Panc1 (cell line): ENCODE data around the gene HSD17B2. TPM values are rescaled to one million over a fixed set of nuclear protein-coding genes. Genes with fewer than 3 reads are reported as not detected.

Experiments used
- ATAC-seq: fragments of 200-7000 bp; cut with Tn5 transposase; 2 replicates; pipeline ENCODE4 v1.9.1; 2020; ENCODE audit warnings: mild to moderate bottlenecking, moderate library complexity
- BruUV-seq: library from RNA; stranded (reverse); fragments of 400-500 nt; replicated peaks from 2 replicates; lab custom pipeline; 2021; lab: Mats Ljungman, UMichigan
- CTCF ChIA-PET: fragments of 300-600 bp; sonication (Branson Sonifier 250); formaldehyde crosslinking; loops from one replicate; lab custom pipeline; 2022; ENCODE audit warnings: antibody characterized with exemption; lab: Charles Lee
- POLR2A ChIA-PET: fragments of 300-600 bp; sonication (Branson Sonifier 250); formaldehyde crosslinking; loops from one replicate; lab custom pipeline; 2022; ENCODE audit warnings: antibody characterized with exemption; lab: Charles Lee
- DNase-seq: peaks from one replicate; pipeline ENCODE4 v3.0.0-alpha.2; 2010; ENCODE audit warnings: low read depth, low spot score
- H3K27ac ChIP-seq: 2 replicates; pipeline ENCODE4 v1.5.1; 2011; ENCODE audit warnings: mild to moderate bottlenecking, low read length, inconsistent platforms
- H3K27me3 ChIP-seq: fragments of 200-500 bp; sonication (Bioruptor generic); 2 replicates; pipeline ENCODE4 v1.6.0; 2014; ENCODE audit warnings: low read length, inconsistent platforms; ENCODE audit not compliant: control insufficient read depth, insufficient read depth
- H3K36me3 ChIP-seq: fragments of 200-500 bp; sonication (Bioruptor generic); 2 replicates; pipeline ENCODE4 v1.5.1; 2014; ENCODE audit warnings: inconsistent platforms, mild to moderate bottlenecking, low read length, moderate library complexity; ENCODE audit not compliant: control insufficient read depth, insufficient read depth
- H3K4me1 ChIP-seq: 2 replicates; pipeline ENCODE4 v1.5.1; 2011; ENCODE audit warnings: inconsistent platforms, mild to moderate bottlenecking, low read length, moderate library complexity; ENCODE audit not compliant: control insufficient read depth, insufficient read depth
- H3K4me3 ChIP-seq, 2 experiments: 2 replicates each; pipeline ENCODE4 v1.5.1; 2011 to 2012; ENCODE audit warnings: low read depth in 2 of 2, low read length in 2 of 2, mild to moderate bottlenecking in 2 of 2, inconsistent platforms in 1 of 2, moderate library complexity in 1 of 2
- H3K9me3 ChIP-seq: fragments of 200-500 bp; sonication (Bioruptor generic); 2 replicates; pipeline ENCODE4 v1.5.1; 2014; ENCODE audit warnings: low read depth, mild to moderate bottlenecking, inconsistent platforms, low read length, moderate library complexity; ENCODE audit not compliant: control insufficient read depth, insufficient read depth
- POLR2AphosphoS5 ChIP-seq: IDR thresholded peaks from 2 replicates; pipeline ENCODE4 v1.6.1; 2012; ENCODE audit warnings: mild to moderate bottlenecking, low read depth, low read length, moderate library complexity
- SIN3A ChIP-seq: IDR thresholded peaks from 2 replicates; pipeline ENCODE4 v1.6.1; 2012; ENCODE audit warnings: low read depth, mild to moderate bottlenecking, low read length, moderate library complexity, borderline replicate concordance; ENCODE audit not compliant: insufficient read depth
- TCF7L2 ChIP-seq: IDR thresholded peaks from 2 replicates; pipeline ENCODE4 v1.6.1; 2011; ENCODE audit warnings: mild to moderate bottlenecking, low read depth, low read length, inconsistent platforms
- in situ Hi-C: cut with HindIII; loops from 2 replicates; pipeline ENCODE4 v1.10.0; 2016; ENCODE audit warnings: low sequenced_read_pairs, low pct_unique_long_range_greater_than_20kb
- intact Hi-C: fragments of 100-400 bp; cut with micrococcal nuclease; formaldehyde crosslinking; loops from one replicate; pipeline ENCODE4 v1.10.0; 2022; ENCODE audit not compliant: unreplicated experiment
- total RNA-seq: library from RNA; stranded (reverse); gene quantifications from one replicate; pipeline ENCODE4 v1.2.1, GENCODE V29; 2021; ENCODE audit not compliant: unreplicated experiment
- TF ChIP-seq, protein P1 (sequence below), 2 experiments: IDR thresholded peaks; 2 replicates each; pipeline ENCODE4 v1.6.1; 2011 to 2012; ENCODE audit warnings: low read depth in 2 of 2, control low read depth in 1 of 2, low read length in 1 of 2, mild to moderate bottlenecking in 1 of 2, moderate library complexity in 1 of 2; ENCODE audit not compliant: insufficient read depth in 1 of 2
- TF ChIP-seq, protein P2 (sequence below): fragments of 450-650 bp; IDR thresholded peaks from 2 replicates; pipeline ENCODE4 v1.5.1; 2017; ENCODE audit warnings: mild to moderate bottlenecking

The HSD17B2 gene
- total RNA-seq, 1 experiment from 2014 or later = 0.41 TPM

DNA sequence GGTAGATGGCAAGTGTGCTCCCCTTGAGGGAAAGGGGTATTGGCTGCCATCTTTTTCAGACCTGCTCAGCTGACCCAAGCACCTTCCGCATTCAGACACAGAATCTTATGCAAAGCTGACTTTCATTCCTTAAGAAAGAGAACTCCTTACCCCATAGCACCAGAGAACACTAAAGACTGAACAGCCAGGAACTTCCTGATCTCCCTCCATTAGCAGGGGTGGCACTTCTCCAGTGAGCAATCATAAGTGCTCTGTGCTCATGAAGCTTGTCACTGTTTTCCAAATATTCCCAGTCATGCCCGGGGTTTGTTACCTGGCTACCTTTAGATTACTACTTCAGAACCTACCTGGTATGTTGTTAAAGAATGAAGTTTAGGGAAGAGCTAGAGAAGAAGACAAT, 11.9 kb downstream of the HSD17B2 start:
- Histone ChIP-seq H3K36me3 (no peaks in the 10 kb centered on the region), H3K27me3 (peaks cover 2% of the 10 kb centered on the region; the same call in 1 of the 2 replicates), H3K27ac (no peak overlapping the region), H3K4me1 (no peaks in the 10 kb centered on the region), H3K4me3 (no peak overlapping the region), H3K9me3 (no peaks in the 10 kb centered on the region)
- ATAC-seq = no peak
- no peak for DNase-seq
- intact Hi-C loops = no loop called here
- in situ Hi-C loops = no loop called here
- ChIA-PET POLR2A (no interaction called here), CTCF (no interaction called here)
- TF ChIP-seq SIN3A (no peak), TCF7L2 (no peak)
- TF ChIP-seq, protein P1, sequence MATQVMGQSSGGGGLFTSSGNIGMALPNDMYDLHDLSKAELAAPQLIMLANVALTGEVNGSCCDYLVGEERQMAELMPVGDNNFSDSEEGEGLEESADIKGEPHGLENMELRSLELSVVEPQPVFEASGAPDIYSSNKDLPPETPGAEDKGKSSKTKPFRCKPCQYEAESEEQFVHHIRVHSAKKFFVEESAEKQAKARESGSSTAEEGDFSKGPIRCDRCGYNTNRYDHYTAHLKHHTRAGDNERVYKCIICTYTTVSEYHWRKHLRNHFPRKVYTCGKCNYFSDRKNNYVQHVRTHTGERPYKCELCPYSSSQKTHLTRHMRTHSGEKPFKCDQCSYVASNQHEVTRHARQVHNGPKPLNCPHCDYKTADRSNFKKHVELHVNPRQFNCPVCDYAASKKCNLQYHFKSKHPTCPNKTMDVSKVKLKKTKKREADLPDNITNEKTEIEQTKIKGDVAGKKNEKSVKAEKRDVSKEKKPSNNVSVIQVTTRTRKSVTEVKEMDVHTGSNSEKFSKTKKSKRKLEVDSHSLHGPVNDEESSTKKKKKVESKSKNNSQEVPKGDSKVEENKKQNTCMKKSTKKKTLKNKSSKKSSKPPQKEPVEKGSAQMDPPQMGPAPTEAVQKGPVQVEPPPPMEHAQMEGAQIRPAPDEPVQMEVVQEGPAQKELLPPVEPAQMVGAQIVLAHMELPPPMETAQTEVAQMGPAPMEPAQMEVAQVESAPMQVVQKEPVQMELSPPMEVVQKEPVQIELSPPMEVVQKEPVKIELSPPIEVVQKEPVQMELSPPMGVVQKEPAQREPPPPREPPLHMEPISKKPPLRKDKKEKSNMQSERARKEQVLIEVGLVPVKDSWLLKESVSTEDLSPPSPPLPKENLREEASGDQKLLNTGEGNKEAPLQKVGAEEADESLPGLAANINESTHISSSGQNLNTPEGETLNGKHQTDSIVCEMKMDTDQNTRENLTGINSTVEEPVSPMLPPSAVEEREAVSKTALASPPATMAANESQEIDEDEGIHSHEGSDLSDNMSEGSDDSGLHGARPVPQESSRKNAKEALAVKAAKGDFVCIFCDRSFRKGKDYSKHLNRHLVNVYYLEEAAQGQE (IDR thresholded peaks at IDR 0.05; ENCODE audit: insufficient read depth in 1 of 2, low read depth in 2 of 2, low read length in 1 of 2) = no peak
- no TSS peak for BruUV-seq

DNA sequence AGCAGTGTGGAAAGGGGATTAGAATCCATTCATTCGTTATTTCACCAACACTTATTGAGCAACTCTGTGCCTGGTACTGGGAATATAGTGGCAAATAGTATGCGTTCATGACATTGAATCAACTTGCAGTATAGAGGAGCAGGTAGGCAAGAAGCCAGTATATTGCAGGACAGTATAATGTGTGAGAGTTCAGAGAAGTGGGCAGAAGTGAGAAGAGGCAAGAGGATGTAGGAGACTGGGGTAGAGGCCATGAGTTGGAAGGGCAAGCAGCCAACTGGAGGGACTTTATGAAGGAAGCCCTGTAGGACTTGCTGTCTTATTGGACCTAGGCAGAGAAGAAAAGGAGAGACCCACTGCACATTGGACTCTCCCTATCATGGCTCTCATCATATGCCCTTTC, 12.3 kb downstream of the HSD17B2 start:
- BruUV-seq = no TSS peak
- CTCF ChIA-PET = no interaction called here

More for the DNA sequence above, 12.3 kb downstream of the HSD17B2 start:
- Histone ChIP-seq H3K9me3 (no peaks in the 10 kb centered on the region), H3K36me3 (no peaks in the 10 kb centered on the region), H3K4me1 (no peaks in the 10 kb centered on the region), H3K27ac (no peak overlapping the region), H3K27me3 (peaks cover 2% of the 10 kb centered on the region; the same call in 1 of the 2 replicates), H3K4me3 (no peak overlapping the region)
- TF ChIP-seq POLR2AphosphoS5 (no peak), TCF7L2 (no peak), SIN3A (no peak)
- TF ChIP-seq, protein P2, sequence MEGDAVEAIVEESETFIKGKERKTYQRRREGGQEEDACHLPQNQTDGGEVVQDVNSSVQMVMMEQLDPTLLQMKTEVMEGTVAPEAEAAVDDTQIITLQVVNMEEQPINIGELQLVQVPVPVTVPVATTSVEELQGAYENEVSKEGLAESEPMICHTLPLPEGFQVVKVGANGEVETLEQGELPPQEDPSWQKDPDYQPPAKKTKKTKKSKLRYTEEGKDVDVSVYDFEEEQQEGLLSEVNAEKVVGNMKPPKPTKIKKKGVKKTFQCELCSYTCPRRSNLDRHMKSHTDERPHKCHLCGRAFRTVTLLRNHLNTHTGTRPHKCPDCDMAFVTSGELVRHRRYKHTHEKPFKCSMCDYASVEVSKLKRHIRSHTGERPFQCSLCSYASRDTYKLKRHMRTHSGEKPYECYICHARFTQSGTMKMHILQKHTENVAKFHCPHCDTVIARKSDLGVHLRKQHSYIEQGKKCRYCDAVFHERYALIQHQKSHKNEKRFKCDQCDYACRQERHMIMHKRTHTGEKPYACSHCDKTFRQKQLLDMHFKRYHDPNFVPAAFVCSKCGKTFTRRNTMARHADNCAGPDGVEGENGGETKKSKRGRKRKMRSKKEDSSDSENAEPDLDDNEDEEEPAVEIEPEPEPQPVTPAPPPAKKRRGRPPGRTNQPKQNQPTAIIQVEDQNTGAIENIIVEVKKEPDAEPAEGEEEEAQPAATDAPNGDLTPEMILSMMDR = no peak
- TF ChIP-seq, protein P1 (IDR thresholded peaks at IDR 0.05; ENCODE audit: insufficient read depth in 1 of 2, low read depth in 2 of 2, low read length in 1 of 2) = no peak
- in situ Hi-C loops (no loop called here), intact Hi-C loops (no loop called here)
- POLR2A ChIA-PET = no interaction called here
- DNase-seq (no peak), ATAC-seq (no peak)
